GM12878 (cell line): ENCODE results near the gene ADCY1. TPM values are rescaled to one million over a fixed set of nuclear protein-coding genes. Genes with fewer than 3 reads are reported as not detected.

Experiments used
- ATAC-seq: fragments of 200-7000 bp; cut with Tn5 transposase; 3 replicates; pipeline ENCODE4 v1.9.1; 2020; ENCODE audit warnings: mild to moderate bottlenecking, moderate library complexity
- BruUV-seq: library from RNA; stranded (reverse); fragments of 400-500 nt; replicated peaks from 2 replicates; lab custom pipeline; 2021; lab: Mats Ljungman, UMichigan
- CTCF ChIA-PET: fragments of 300-600 bp; sonication (Branson Sonifier 250); formaldehyde crosslinking; extraction: SDS; loops from one replicate; lab custom pipeline; 2021; ENCODE audit warnings: inconsistent platforms; lab: Yijun Ruan, JAX
- POLR2A ChIA-PET: fragments of 350-600 bp; formaldehyde crosslinking; extraction: SDS; loops from one replicate; lab custom pipeline; 2021; ENCODE audit warnings: inconsistent platforms; lab: Charles Lee
- RAD21 ChIA-PET: fragments of 300-600 bp; sonication (Branson Sonifier 250); formaldehyde crosslinking; loops from one replicate; lab custom pipeline; 2023; ENCODE audit warnings: antibody characterized with exemption; ENCODE audit not compliant: unreplicated experiment; lab: Charles Lee
- SMC1A ChIA-PET: fragments of 300-600 bp; sonication (Branson Sonifier 250); formaldehyde crosslinking; loops from one replicate; lab custom pipeline; 2023; ENCODE audit not compliant: unreplicated experiment, uncharacterized antibody; lab: Charles Lee
- DNase-seq: peaks from one replicate; pipeline ENCODE4 v3.0.0-alpha.2; 2011; ENCODE audit warnings: low read depth, low spot score
- FAIRE-seq: peaks from 3 replicates; lab custom pipeline; 2011; peaks lifted over from hg19 to GRCh38; lab: Jason Lieb, UNC
- H2AFZ ChIP-seq: 2 replicates; pipeline ENCODE4 v1.6.0; 2011; ENCODE audit warnings: low read depth, low read length, control low read depth; ENCODE audit not compliant: control insufficient read depth
- H3K27ac ChIP-seq: 2 replicates; pipeline ENCODE4 v1.5.1; 2011; ENCODE audit warnings: control low read depth; ENCODE audit not compliant: control insufficient read depth, insufficient read depth
- H3K27me3 ChIP-seq, 2 experiments: replicated peaks in 1 of 2; 2 replicates each; pipeline versions ENCODE4 v1.6.0 to v1.6.1; 2011; ENCODE audit warnings: low read length in 1 of 2; ENCODE audit not compliant: control insufficient read depth in 2 of 2, insufficient read depth in 2 of 2
- H3K36me3 ChIP-seq, 2 experiments: 2 replicates each; pipeline ENCODE4 v1.5.1; 2011; ENCODE audit warnings: low read length in 1 of 2; ENCODE audit not compliant: control insufficient read depth in 2 of 2, insufficient read depth in 2 of 2
- H3K4me1 ChIP-seq: 2 replicates; pipeline ENCODE4 v1.6.1; 2011; ENCODE audit warnings: mild to moderate bottlenecking, low read length, moderate library complexity, mixed read lengths; ENCODE audit not compliant: control insufficient read depth, insufficient read depth
- H3K4me2 ChIP-seq: 2 replicates; pipeline ENCODE4 v1.6.0; 2011; ENCODE audit warnings: control low read depth; ENCODE audit not compliant: control insufficient read depth, insufficient read depth
- H3K4me3 ChIP-seq: fragments of 200-600 bp; sonication (generic); 2 replicates; pipeline ENCODE4 v1.5.1; 2016
- H3K79me2 ChIP-seq: 2 replicates; pipeline ENCODE4 v1.6.0; 2011; ENCODE audit warnings: low read length; ENCODE audit not compliant: control insufficient read depth, insufficient read depth
- H3K9ac ChIP-seq: 2 replicates; pipeline ENCODE4 v1.8.0; 2011; ENCODE audit warnings: low read length, control low read depth, mixed read lengths; ENCODE audit not compliant: control insufficient read depth, insufficient read depth
- H3K9me3 ChIP-seq: replicated peaks from 3 replicates; pipeline ENCODE4 v1.5.1; 2011; ENCODE audit warnings: mild to moderate bottlenecking, low read length; ENCODE audit not compliant: control insufficient read depth, insufficient read depth
- H4K20me1 ChIP-seq: 2 replicates; pipeline ENCODE4 v1.6.0; 2011; ENCODE audit not compliant: control insufficient read depth, insufficient read depth
- BMI1 ChIP-seq: fragments of 450-650 bp; IDR thresholded peaks from 2 replicates; pipeline ENCODE4 v1.6.1; 2016; ENCODE audit warnings: mild to moderate bottlenecking, moderate library complexity, borderline replicate concordance
- CHD4 ChIP-seq: fragments of 200-600 bp; sonication (generic); IDR thresholded peaks from 2 replicates; pipeline ENCODE4 v1.6.1; 2016; ENCODE audit warnings: mild to moderate bottlenecking
- IKZF2 ChIP-seq, 2 experiments: fragments of 450-650 bp; IDR thresholded peaks; 2 replicates each; pipeline ENCODE4 v1.6.1; 2017; ENCODE audit warnings: mild to moderate bottlenecking in 2 of 2, moderate library complexity in 2 of 2
- NR2C1 ChIP-seq: fragments of 450-650 bp; IDR thresholded peaks from 2 replicates; pipeline ENCODE4 v1.6.1; 2017; ENCODE audit warnings: antibody characterized with exemption, mild to moderate bottlenecking, moderate library complexity
- RB1 ChIP-seq: fragments of 450-650 bp; formaldehyde crosslinking; IDR thresholded peaks from 2 replicates; pipeline ENCODE4 v1.6.1; 2017; ENCODE audit warnings: mild to moderate bottlenecking, borderline replicate concordance
- SMARCA5 ChIP-seq: fragments of 450-650 bp; IDR thresholded peaks from 2 replicates; pipeline ENCODE4 v1.6.1; 2017; ENCODE audit warnings: mild to moderate bottlenecking
- SPI1 ChIP-seq: IDR thresholded peaks from 2 replicates; pipeline ENCODE4 v1.6.1; 2011; ENCODE audit warnings: low read depth, mild to moderate bottlenecking, low read length, moderate library complexity, borderline replicate concordance; ENCODE audit not compliant: insufficient read depth
- ZNF384 ChIP-seq: IDR thresholded peaks from 2 replicates; pipeline ENCODE4 v1.6.1; 2012; ENCODE audit warnings: low read depth, mild to moderate bottlenecking, low read length, improper control_type of control experiment, borderline replicate concordance
- WGBS: methylation state at CpG from one replicate; pipeline ENCODE4 v1.1.6; 2016; ENCODE audit warnings: low lambda C conversion rate; ENCODE audit not compliant: insufficient replicate concordance, insufficient coverage; ENCODE audit errors: missing lambda C conversion rate; 5-methylcytosine and 5-hydroxymethylcytosine counted together
- in situ Hi-C: fragments of 300-500 bp; cut with MboI; formaldehyde crosslinking; loops from 9 replicates; pipeline ENCODE4 v1.14.3; 2018; ENCODE audit warnings: mixed read lengths
- intact Hi-C: fragments of 100-400 bp; cut with micrococcal nuclease; formaldehyde crosslinking; loops from one replicate; pipeline ENCODE4 v1.14.2; 2022; ENCODE audit not compliant: unreplicated experiment
- polyA plus RNA-seq, 11 experiments: library from polyadenylated mRNA; depleted of rRNA in 4 of 11; unstranded in 6 of 11; stranded (reverse) in 5 of 11; fragments of >200 nt; fragmentation: Nextera tagmentation in 4 of 11; fragmentation: Illumina TruSeq in 1 of 11; extraction: Ambion mirVana in 4 of 11; extraction: Trizol in 1 of 11; gene quantifications; 1 replicate in 1 of 11; 2 replicates in 10 of 11; pipeline versions ENCODE4 v1.2.1 to v1.2.3, GENCODE V29; 2011 to 2016; ENCODE audit warnings: inconsistent platforms in 2 of 11, missing spikeins in 2 of 11, low read depth in 1 of 11
- total RNA-seq, 4 experiments: library from RNA; depleted of rRNA in 3 of 4; stranded (reverse); fragments of >200 nt in 3 of 4; fragmentation: Illumina TruSeq in 1 of 4; extraction: Trizol in 1 of 4; gene quantifications; 2 replicates each; pipeline versions ENCODE4 v1.2.1 to v1.2.3, GENCODE V29; 2013 to 2021
- TF ChIP-seq, protein P1 (sequence below): IDR thresholded peaks from 2 replicates; pipeline ENCODE4 v1.6.1; 2012; ENCODE audit warnings: low read depth, low read length, improper control_type of control experiment
- TF ChIP-seq, protein P2 (sequence below): IDR thresholded peaks from 2 replicates; pipeline ENCODE4 v1.6.1; 2012; ENCODE audit warnings: improper control_type of control experiment, low read depth, low read length; ENCODE audit not compliant: insufficient replicate concordance
- TF ChIP-seq, protein P3 (sequence below): fragments of 150-350 bp; IDR thresholded peaks from 2 replicates; pipeline ENCODE4 v1.6.1; 2014; ENCODE audit warnings: mild to moderate bottlenecking, low read depth, low read length

ADCY1 gene
- total and polyA plus RNA-seq, 10 of the 15 experiments (the other 5 are each of a cell fraction or from before 2014, with no cell fraction given), result 0.13 to 1.4 (median 0.45) TPM; not detected in 1

DNA sequence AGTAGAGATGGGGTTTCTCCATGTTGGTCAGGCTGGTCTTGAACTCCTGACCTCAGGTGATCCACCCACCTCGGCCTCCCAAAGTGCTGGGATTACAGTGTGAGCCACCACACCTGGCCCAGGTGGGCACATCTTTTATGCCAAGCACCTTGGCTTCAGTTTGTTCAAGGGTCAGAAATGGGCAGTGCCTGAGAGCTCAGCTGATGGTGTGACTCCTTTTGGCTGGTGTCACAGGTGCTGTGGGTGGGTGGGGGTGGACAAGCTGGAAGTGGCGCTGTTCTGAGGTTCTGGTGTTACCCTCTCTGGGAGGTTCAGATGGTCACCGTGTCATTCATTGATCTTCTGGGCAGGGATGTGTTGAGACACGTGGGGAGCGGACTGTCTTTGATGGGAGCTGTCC lies 11.5 kb downstream of the ADCY1 start:
- intact Hi-C loops (no loop called here), in situ Hi-C loops (no loop called here)
- FAIRE-seq (no peak), ATAC-seq (no peak), DNase-seq (no peak)
- Histone ChIP-seq H3K36me3 (no peaks in the 10 kb centered on the region), H3K4me3 (no peak overlapping the region), H4K20me1 (no peaks in the 10 kb centered on the region), H2AFZ (no peak overlapping the region), H3K79me2 (no peaks in the 10 kb centered on the region), H3K4me2 (no peak overlapping the region), H3K9ac (no peak overlapping the region), H3K9me3 (no peaks in the 10 kb centered on the region), H3K27me3 (no peaks in the 10 kb centered on the region; a peak in 1 of 4 replicates), H3K27ac (no peak overlapping the region), H3K4me1 (no peaks in the 10 kb centered on the region)
- POLR2A ChIA-PET, result no interaction called here
- WGBS, result 33% methylated on average over 5 of the region's 5 CpGs
- no peak for TF ChIP-seq NR2C1
- TF ChIP-seq BMI1, result no peak
- TF ChIP-seq, protein P1, sequence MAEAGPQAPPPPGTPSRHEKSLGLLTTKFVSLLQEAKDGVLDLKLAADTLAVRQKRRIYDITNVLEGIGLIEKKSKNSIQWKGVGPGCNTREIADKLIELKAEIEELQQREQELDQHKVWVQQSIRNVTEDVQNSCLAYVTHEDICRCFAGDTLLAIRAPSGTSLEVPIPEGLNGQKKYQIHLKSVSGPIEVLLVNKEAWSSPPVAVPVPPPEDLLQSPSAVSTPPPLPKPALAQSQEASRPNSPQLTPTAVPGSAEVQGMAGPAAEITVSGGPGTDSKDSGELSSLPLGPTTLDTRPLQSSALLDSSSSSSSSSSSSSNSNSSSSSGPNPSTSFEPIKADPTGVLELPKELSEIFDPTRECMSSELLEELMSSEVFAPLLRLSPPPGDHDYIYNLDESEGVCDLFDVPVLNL, result no peak
- TF ChIP-seq, protein P2, sequence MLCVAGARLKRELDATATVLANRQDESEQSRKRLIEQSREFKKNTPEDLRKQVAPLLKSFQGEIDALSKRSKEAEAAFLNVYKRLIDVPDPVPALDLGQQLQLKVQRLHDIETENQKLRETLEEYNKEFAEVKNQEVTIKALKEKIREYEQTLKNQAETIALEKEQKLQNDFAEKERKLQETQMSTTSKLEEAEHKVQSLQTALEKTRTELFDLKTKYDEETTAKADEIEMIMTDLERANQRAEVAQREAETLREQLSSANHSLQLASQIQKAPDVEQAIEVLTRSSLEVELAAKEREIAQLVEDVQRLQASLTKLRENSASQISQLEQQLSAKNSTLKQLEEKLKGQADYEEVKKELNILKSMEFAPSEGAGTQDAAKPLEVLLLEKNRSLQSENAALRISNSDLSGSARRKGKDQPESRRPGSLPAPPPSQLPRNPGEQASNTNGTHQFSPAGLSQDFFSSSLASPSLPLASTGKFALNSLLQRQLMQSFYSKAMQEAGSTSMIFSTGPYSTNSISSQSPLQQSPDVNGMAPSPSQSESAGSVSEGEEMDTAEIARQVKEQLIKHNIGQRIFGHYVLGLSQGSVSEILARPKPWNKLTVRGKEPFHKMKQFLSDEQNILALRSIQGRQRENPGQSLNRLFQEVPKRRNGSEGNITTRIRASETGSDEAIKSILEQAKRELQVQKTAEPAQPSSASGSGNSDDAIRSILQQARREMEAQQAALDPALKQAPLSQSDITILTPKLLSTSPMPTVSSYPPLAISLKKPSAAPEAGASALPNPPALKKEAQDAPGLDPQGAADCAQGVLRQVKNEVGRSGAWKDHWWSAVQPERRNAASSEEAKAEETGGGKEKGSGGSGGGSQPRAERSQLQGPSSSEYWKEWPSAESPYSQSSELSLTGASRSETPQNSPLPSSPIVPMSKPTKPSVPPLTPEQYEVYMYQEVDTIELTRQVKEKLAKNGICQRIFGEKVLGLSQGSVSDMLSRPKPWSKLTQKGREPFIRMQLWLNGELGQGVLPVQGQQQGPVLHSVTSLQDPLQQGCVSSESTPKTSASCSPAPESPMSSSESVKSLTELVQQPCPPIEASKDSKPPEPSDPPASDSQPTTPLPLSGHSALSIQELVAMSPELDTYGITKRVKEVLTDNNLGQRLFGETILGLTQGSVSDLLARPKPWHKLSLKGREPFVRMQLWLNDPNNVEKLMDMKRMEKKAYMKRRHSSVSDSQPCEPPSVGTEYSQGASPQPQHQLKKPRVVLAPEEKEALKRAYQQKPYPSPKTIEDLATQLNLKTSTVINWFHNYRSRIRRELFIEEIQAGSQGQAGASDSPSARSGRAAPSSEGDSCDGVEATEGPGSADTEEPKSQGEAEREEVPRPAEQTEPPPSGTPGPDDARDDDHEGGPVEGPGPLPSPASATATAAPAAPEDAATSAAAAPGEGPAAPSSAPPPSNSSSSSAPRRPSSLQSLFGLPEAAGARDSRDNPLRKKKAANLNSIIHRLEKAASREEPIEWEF, result no peak
- no peak for TF ChIP-seq SPI1
- TF ChIP-seq SMARCA5, result no peak
- no peak for TF ChIP-seq CHD4
- TF ChIP-seq ZNF384, result no peak
- no peak for TF ChIP-seq IKZF2 (IDR thresholded peaks at IDR 0.05)
- no peak for TF ChIP-seq RB1
- TF ChIP-seq, protein P3, sequence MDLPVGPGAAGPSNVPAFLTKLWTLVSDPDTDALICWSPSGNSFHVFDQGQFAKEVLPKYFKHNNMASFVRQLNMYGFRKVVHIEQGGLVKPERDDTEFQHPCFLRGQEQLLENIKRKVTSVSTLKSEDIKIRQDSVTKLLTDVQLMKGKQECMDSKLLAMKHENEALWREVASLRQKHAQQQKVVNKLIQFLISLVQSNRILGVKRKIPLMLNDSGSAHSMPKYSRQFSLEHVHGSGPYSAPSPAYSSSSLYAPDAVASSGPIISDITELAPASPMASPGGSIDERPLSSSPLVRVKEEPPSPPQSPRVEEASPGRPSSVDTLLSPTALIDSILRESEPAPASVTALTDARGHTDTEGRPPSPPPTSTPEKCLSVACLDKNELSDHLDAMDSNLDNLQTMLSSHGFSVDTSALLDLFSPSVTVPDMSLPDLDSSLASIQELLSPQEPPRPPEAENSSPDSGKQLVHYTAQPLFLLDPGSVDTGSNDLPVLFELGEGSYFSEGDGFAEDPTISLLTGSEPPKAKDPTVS, result no peak
- CTCF ChIA-PET, result no interaction called here
- BruUV-seq, result no TSS peak
- RAD21 ChIA-PET, result no interaction called here
- SMC1A ChIA-PET, result no interaction called here
